Measurements from ENCODE around the gene UBQLNL.

The UBQLNL gene, protein sequence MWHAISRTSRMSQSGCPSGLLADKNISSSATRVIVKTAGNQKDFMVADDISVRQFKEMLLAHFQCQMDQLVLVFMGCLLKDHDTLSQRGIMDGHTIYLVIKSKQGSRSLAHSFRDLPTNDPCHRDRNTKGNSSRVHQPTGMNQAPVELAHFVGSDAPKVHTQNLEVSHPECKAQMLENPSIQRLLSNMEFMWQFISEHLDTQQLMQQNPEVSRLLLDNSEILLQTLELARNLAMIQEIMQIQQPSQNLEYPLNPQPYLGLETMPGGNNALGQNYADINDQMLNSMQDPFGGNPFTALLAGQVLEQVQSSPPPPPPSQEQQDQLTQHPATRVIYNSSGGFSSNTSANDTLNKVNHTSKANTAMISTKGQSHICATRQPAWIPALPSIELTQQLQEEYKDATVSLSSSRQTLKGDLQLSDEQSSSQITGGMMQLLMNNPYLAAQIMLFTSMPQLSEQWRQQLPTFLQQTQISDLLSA

GRCh38 chr11:5516599-5516998 is at the start of gene UBQLNL:
UBQLNL (minus strand) TSS chr11:5516699; CDS start chr11:5516441, 258 bp downstream.
- DNase-seq (ENCODE audit: low spot score), result no peak

DNA sequence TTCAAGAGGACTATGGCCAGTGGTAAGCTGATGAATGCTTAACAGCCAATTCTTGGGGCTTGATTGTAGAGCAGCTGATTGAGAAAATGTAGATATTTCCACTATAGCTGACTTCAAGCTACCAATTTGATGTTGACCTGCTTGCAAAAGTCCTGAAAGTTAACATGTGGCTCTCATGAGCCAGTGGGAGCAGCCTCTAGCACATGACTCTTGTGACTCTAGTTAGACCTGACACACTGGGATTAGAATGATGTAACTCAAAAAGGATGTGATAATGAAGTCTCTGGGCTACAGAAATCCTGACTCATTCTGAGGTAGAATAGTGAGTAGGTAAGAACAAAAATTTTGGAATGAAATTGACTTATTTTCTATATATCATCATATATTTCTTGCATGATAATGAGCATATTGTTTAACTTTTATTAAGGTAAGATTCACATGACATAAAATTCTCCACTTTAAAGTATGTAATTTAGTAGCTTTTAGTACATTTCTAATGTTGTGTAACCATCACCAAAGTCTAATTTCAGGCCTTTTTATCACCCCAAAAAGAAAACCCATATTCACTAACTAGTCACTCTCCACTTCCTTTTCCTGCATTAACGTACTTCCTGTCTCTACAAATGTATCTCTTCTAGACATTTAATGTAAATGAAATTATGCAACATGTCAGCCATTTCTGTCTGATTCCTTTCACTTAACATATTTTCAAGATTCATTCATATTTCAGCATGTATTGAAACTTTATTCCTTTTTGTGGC is 47.9 kb upstream of the UBQLNL start:
- no peak for DNase-seq (ENCODE audit: low spot score)

DNA sequence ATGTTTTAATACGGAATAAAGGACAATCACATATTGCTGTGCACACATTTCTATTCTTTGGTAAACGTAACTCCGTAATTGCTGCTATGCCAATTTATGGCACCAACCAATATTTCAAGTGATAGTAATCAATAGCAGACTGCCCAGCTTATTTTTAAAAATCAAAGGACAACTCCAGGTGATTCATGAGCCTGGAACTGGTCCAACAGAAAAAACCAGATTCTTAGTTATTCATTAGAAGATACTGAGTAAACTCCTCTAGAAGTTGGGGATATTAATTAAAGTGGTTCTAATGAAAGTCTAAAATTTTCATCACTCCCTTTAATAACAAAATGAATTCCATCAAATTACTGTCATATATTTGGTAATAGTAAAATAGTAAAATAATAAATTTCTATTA is 41.3 kb upstream of the UBQLNL start:
- no peak for DNase-seq (ENCODE audit: low spot score)

- no peak for DNase-seq (ENCODE audit: low spot score)
Measured at GRCh38 chr11:5556596-5557188, 40.2 kb upstream of the UBQLNL start.

DNA sequence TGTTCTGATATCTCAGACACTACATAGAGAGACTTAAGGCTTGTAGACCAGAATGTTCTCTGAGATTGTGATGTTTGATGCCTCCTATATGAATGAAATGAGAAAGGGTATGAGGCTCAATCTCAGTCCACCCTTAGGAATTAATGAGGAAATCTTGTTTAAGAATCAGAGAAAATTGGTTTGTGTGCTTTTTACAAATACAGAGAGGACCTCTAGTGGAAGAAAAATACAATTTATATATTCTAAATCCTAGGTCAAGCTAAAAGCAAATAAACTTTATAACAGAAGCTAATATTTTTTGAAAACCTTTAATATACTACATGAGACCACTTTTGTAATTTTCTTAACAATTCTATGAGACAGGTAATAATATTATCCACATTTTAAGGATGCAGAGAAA is 36.8 kb upstream of the UBQLNL start:
- DNase-seq (ENCODE audit: low spot score), result no peak

DNA sequence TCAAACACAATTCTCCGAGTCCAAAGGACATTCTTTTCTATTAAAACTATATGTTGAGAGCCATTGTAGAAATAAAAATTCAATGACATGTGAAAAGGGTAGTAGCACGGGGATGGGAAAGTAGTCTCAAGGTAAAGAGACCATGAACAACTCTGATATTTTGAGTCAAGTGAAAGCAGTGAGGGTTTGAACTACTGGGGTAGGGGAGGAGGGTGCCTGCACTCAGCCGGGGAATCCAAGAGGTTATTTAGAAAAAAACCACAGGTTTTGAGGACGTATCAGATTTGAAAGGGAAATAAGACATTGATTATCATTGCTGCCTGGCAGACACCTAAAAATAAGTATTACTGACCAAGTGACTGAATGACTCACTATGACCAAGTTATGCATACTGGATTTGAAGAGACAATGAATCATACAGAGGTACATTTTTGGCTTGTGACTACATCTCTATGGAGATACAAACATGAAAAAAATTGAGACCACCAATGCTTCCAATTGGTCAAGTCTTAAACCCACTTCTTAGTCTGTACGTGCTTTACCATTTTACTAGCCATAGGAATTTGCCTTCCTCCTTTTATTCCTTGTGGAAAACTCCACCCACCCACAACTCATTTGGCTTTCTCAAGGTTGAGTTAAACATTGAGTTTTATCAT is 34.1 kb upstream of the UBQLNL start:
- no peak for DNase-seq (ENCODE audit: low spot score)

DNA sequence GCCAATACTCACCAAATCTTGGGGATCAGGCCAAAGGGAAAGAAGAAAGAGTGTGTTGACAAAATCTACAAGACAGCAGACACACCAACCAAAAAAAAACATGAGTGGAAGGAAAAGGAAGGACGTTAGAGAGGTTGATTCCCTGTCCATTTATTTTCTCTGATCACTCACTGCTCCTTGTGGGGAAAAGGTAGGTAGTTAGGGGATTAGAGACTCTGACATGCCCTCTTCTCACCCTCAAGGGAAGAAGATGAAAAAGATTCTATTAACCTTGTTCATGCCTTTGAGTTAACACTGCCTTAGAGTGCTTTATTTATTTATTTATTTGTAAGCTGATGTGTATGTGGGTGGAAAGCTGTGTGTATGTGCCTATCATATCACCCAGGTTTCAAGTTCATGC is 31.9 kb upstream of the UBQLNL start, which contains the start of gene OR52H1:
Gene OR52H1 (minus strand): TSS at position 101 of the 400 bp plus-strand sequence. CDS start 3,035 bp downstream, outside the sequence.
- DNase-seq (ENCODE audit: low spot score), result no peak

DNA sequence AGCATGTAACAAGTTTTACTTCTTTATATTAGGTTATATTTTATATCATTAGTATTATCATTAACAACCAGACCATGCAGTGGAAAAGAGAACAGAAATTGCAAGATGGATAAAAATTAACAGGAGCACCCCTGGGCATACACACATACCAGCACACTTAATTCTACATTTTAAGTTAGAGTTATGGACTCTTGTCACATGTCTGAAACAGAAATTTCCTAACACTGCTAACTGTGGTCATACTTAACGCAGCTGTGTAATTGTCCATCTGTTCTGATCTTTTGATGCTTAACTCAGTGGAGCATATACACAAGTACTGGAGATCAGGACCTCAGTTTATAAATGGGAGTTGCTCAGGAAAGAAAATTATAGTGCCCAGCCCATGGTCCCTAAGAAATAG is 31.5 kb upstream of the UBQLNL start:
- DNase-seq (ENCODE audit: low spot score), result no peak

GRCh38 chr11:5546457-5546856 is 30.0 kb upstream of the UBQLNL start:
- no peak for DNase-seq (ENCODE audit: low spot score)

GRCh38 chr11:5541427-5541826 is 24.9 kb upstream of the UBQLNL start:
- DNase-seq (ENCODE audit: low spot score), result no peak

GRCh38 chr11:5536482-5536881 is 20.0 kb upstream of the UBQLNL start:
- DNase-seq (ENCODE audit: low spot score), result no peak

GRCh38 chr11:5534046-5534445 is 17.5 kb upstream of the UBQLNL start:
- DNase-seq (ENCODE audit: low spot score), result no peak

GRCh38 chr11:5531053-5531831 is 14.7 kb upstream of the UBQLNL start:
- no peak for DNase-seq (ENCODE audit: low spot score)

DNA sequence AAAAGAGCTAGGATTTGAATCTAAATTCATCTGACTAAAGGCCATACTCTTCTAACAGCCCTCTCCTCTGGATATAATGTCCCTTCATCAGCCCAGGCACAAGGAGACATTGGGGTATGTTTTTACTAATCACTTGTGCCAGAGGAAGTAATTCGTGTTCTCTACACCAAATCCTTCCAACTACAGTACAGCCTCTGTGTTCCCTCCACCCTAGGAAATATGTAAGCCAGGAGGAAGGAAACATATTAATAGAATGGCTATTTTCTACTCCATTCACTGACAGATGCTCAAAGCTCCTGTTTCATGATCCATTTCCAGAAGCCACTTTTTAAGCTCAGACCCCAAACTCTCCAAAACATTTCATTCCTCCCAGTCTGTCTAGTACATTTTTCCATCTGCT is 12.0 kb upstream of the UBQLNL start:
- no peak for DNase-seq (ENCODE audit: low spot score)

DNA sequence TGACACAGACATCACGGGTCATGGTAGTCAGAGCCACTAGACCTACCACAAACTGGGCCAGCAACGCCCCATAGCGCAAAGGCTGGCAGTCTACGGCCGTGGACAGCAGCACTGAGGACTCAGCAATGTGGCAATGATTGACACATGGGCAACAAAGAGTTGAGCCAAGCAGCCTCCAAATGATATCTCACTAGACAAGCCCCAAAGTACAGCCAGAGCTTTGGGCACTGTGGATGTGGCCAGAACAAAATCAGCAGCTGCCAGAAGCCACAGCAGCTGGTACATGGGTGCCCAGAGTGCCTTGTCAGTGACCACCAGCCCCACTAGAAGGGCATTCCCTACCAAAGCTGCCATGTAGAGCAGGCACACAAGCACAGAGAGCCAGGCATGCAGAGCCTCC is 11.2 kb upstream of the UBQLNL start:
- DNase-seq (ENCODE audit: low spot score), result no peak

DNA sequence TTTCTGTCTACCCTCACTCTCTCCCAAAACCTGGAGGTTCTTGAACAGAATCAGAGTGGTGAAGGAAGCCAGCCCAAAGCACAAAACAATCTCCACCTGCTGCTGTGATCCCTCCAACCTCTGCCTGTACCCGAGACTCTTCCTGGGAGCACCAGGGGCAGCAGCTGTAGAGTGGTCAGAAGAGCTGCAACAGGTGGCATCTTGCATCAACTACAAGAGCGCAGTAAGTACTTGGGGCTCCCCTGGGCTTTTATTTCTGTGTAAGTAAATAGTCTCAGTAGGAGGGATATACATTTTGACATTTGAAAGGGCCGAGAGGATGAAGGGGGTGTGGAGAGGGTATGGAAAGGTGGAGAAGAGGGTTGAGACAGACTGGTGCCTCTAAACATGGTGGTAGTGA is 8.3 kb upstream of the UBQLNL start:
- DNase-seq (ENCODE audit: low spot score), result no peak

- no peak for DNase-seq (ENCODE audit: low spot score)
Measured at GRCh38 chr11:5522308-5522707, 5.8 kb upstream of the UBQLNL start.

- no peak for DNase-seq (ENCODE audit: low spot score)
Measured at GRCh38 chr11:5521540-5521939, 5.0 kb upstream of the UBQLNL start.

DNA sequence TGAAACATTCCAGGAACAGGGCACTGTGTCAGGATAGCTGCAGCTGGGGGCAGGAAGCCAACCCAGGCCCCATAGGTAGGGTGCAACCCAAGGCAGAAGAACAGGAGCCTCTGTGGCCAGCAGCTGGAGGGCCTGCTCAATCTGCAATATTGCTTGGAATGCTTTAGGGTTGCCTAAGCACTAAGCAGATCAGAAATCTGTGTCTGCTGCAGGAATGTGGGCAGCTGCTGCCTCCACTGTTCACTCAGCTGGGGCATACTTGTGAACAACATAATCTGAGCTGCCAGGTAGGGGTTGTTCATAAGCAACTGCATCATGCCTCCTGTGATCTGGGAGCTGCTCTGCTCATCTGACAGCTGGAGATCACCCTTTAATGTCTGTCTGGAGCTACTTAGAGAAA is 1.7 kb downstream of the UBQLNL start:
- DNase-seq (ENCODE audit: low spot score), result no peak

GRCh38 chr11:5509803-5510202 is 6.7 kb downstream of the UBQLNL start, which contains the start of gene UBQLN3:
UBQLN3 (minus strand) TSS chr11:5509957; CDS start chr11:5509558, 399 bp downstream.
- DNase-seq (ENCODE audit: low spot score), result no peak

- no peak for DNase-seq (ENCODE audit: low spot score)
Measured at GRCh38 chr11:5508605-5509004, 7.9 kb downstream of the UBQLNL start.

Data from putamen (tissue), 1 donor.